ENCODE results near the gene GYG2.

GYG2 gene

GRCh38 chrX:2917767-2918166, 89.0 kb downstream of the GYG2 start:
- Histone ChIP-seq H3K27ac (ENCODE audit: extremely low read depth, low read depth, low read length) (no peak overlapping the region), H3K36me3 (ENCODE audit: control insufficient read depth in 2 of 2, insufficient read depth in 1 of 2, low read length in 2 of 2) (no peaks in the 10 kb centered on the region), H3K9me3 (ENCODE audit: control insufficient read depth, insufficient read depth, low read depth, low read length) (no peaks in the 10 kb centered on the region), H3K4me3 (ENCODE audit: low read depth, low read length) (no peak overlapping the region), H3K4me1 (ENCODE audit: control insufficient read depth, insufficient read depth, low read length) (no peaks in the 10 kb centered on the region)
- no peak for TF ChIP-seq ZBTB11 (tag by site-specific recombination; conservative IDR thresholded peaks at IDR 0.05; ENCODE audit: low read depth)
- no peak for TF ChIP-seq BCL11B (tag by site-specific recombination; IDR thresholded peaks at IDR 0.05; ENCODE audit: low read depth)
- no peak for TF ChIP-seq ZNF266 (tag by site-specific recombination; IDR thresholded peaks at IDR 0.05; ENCODE audit: low read depth)
- no peak for TF ChIP-seq MEIS1 (CRISPR knock-in tag; IDR thresholded peaks at IDR 0.05; ENCODE audit: borderline replicate concordance)
- no peak for TF ChIP-seq ZNF426 (tag by site-specific recombination; IDR thresholded peaks at IDR 0.05)
- no peak for TF ChIP-seq ZNF423 (tag by site-specific recombination; IDR thresholded peaks at IDR 0.05)
- no peak for TF ChIP-seq ZNF394 (tag by site-specific recombination; IDR thresholded peaks at IDR 0.05; ENCODE audit: borderline replicate concordance)
- no peak for TF ChIP-seq ZNF449 (tag by site-specific recombination; IDR thresholded peaks at IDR 0.05)
- no peak for TF ChIP-seq ZNF350 (tag by site-specific recombination; IDR thresholded peaks at IDR 0.05)
- TF ChIP-seq KLF7 (tag by site-specific recombination; IDR thresholded peaks at IDR 0.05; ENCODE audit: borderline replicate concordance) = no peak
- TF ChIP-seq ZNF654 (tag by site-specific recombination; IDR thresholded peaks at IDR 0.05; ENCODE audit: low read depth) = no peak
- TF ChIP-seq ZNF585B (tag by site-specific recombination; IDR thresholded peaks at IDR 0.05) = no peak
- no peak for TF ChIP-seq ZNF701 (tag by site-specific recombination; IDR thresholded peaks at IDR 0.05)
- no peak for TF ChIP-seq HOXD13 (CRISPR knock-in tag; IDR thresholded peaks at IDR 0.05; ENCODE audit: borderline replicate concordance)
- TF ChIP-seq ZNF664 (tag by site-specific recombination; IDR thresholded peaks at IDR 0.05) = no peak
- TF ChIP-seq EGR2 (tag by site-specific recombination; IDR thresholded peaks at IDR 0.05; ENCODE audit: low read depth) = no peak
- no peak for TF ChIP-seq ZNF221 (tag by site-specific recombination; IDR thresholded peaks at IDR 0.05; ENCODE audit: borderline replicate concordance)
- no peak for TF ChIP-seq ZNF211 (tag by site-specific recombination; IDR thresholded peaks at IDR 0.05; ENCODE audit: low read depth)
- ChIA-PET CTCF (no interaction called here), POLR2A (no interaction called here)

GRCh38 chrX:2921193-2921592, 92.5 kb downstream of the GYG2 start:
- TF ChIP-seq ZNF114 (tag by site-specific recombination; IDR thresholded peaks at IDR 0.05) (no peak), ZNF639 (tag by site-specific recombination; IDR thresholded peaks at IDR 0.05) (no peak), ZNF426 (tag by site-specific recombination; IDR thresholded peaks at IDR 0.05) (no peak), MZF1 (tag by site-specific recombination; IDR thresholded peaks at IDR 0.05; ENCODE audit: borderline replicate concordance) (no peak), ZNF350 (tag by site-specific recombination; IDR thresholded peaks at IDR 0.05) (no peak), SCRT2 (tag by site-specific recombination; IDR thresholded peaks at IDR 0.05) (no peak), ZBTB8A (tag by site-specific recombination; IDR thresholded peaks at IDR 0.05) (no peak), KLF1 (tag by site-specific recombination; IDR thresholded peaks at IDR 0.05) (no peak), ZNF449 (tag by site-specific recombination; IDR thresholded peaks at IDR 0.05) (no peak), ZSCAN5A (tag by site-specific recombination; IDR thresholded peaks at IDR 0.05) (no peak)
- ChIA-PET POLR2A (no interaction called here), CTCF (no interaction called here)
- Histone ChIP-seq H3K4me1 (ENCODE audit: control insufficient read depth, insufficient read depth, low read length) (no peaks in the 10 kb centered on the region), H3K4me3 (ENCODE audit: low read depth, low read length) (no peak overlapping the region), H3K9me3 (ENCODE audit: control insufficient read depth, insufficient read depth, low read depth, low read length) (no peaks in the 10 kb centered on the region), H3K27ac (ENCODE audit: extremely low read depth, low read depth, low read length) (no peak overlapping the region), H3K36me3 (ENCODE audit: control insufficient read depth in 2 of 2, insufficient read depth in 1 of 2, low read length in 2 of 2) (no peaks in the 10 kb centered on the region)

Data from HEK293 (cell line).